ENCODE results near the gene NDUFAF7. TPM values are rescaled to one million over a fixed set of nuclear protein-coding genes. Genes with fewer than 3 reads are reported as not detected.
"Not testable (repeated sequence)": the region's sequence is repeated elsewhere in the genome, so short reads cannot be mapped to it uniquely, and the experiment has no call there.

The NDUFAF7 gene
- total RNA-seq, 1 donor from 2014 or later, result 13.0 TPM

- no peak for DNase-seq
These were observed 16.2 kb upstream of the NDUFAF7 start for GRCh38 chr2:37215250-37215649.

- peak; percentile 9 for DNase-seq
These were observed 12.4 kb upstream of the NDUFAF7 start for GRCh38 chr2:37219046-37219445.

- no peak for DNase-seq
These were observed 8.3 kb upstream of the NDUFAF7 start for GRCh38 chr2:37223131-37223530.

- no peak for DNase-seq
These were observed 7.4 kb upstream of the NDUFAF7 start for GRCh38 chr2:37224063-37224462.

GRCh38 chr2:37225129-37225528, 6.3 kb upstream of the NDUFAF7 start:
- not testable (repeated sequence) for DNase-seq

GRCh38 chr2:37226863-37227262, 4.6 kb upstream of the NDUFAF7 start:
- DNase-seq, result no peak

- DNase-seq, result no peak
These were observed 2.7 kb upstream of the NDUFAF7 start for GRCh38 chr2:37228788-37229187.

- DNase-seq, result no peak
These were observed 877 bp upstream of the NDUFAF7 start for GRCh38 chr2:37230581-37230980.

GRCh38 chr2:37232131-37232933, 874 bp downstream of the NDUFAF7 start:
- no peak for DNase-seq

- no peak for DNase-seq
These were observed 12.0 kb downstream of the NDUFAF7 start for GRCh38 chr2:37243435-37243834.

- no peak for DNase-seq
These were observed 12.6 kb downstream of the NDUFAF7 start for GRCh38 chr2:37244017-37244416.

- DNase-seq, result no peak
These were observed 13.3 kb downstream of the NDUFAF7 start for GRCh38 chr2:37244755-37245154.

GRCh38 chr2:37246205-37246604, 14.7 kb downstream of the NDUFAF7 start:
- DNase-seq, result no peak

GRCh38 chr2:37250869-37251740, 19.6 kb downstream of the NDUFAF7 start:
- DNase-seq, result no peak

GRCh38 chr2:37262522-37262921, 31.1 kb downstream of the NDUFAF7 start:
- DNase-seq, result no peak

GRCh38 chr2:37263839-37264238, 32.4 kb downstream of the NDUFAF7 start:
- no peak for DNase-seq

GRCh38 chr2:37267685-37268084, 36.2 kb downstream of the NDUFAF7 start:
- no peak for DNase-seq

- no peak for DNase-seq
These were observed 36.7 kb downstream of the NDUFAF7 start for GRCh38 chr2:37268111-37268510.

GRCh38 chr2:37271376-37272067, 40.1 kb downstream of the NDUFAF7 start:
- DNase-seq, result no peak

- DNase-seq, result no peak
These were observed 43.0 kb downstream of the NDUFAF7 start for GRCh38 chr2:37274359-37274965.

GRCh38 chr2:37276291-37276690, 44.8 kb downstream of the NDUFAF7 start:
- no peak for DNase-seq

- DNase-seq, result no peak
These were observed 50.5 kb downstream of the NDUFAF7 start for GRCh38 chr2:37281916-37282315.

Measured in skin of body (tissue), 2 donors.